Mesenchymal stem cell (in vitro differentiated cells and primary cell): Measurements from ENCODE around the gene MLLT1.
"Not testable (repeated sequence)": the region's sequence is repeated elsewhere in the genome, so short reads cannot be mapped to it uniquely, and the experiment has no call there.

Source experiments
- DNase-seq: peaks from one replicate; pipeline ENCODE4 v3.0.0-alpha.2; 2013
- H2AFZ ChIP-seq: one replicate; pipeline ENCODE4 v1.6.1; 2013; ENCODE audit warnings: low read depth, mild to moderate bottlenecking, control low read depth, inconsistent platforms, low read length, moderate library complexity
- H2AK5ac ChIP-seq: 2 replicates; pipeline ENCODE4 v1.6.1; 2013; ENCODE audit warnings: low read length, moderate library complexity, mild to moderate bottlenecking, inconsistent platforms; ENCODE audit not compliant: severe bottlenecking
- H2BK120ac ChIP-seq: one replicate; pipeline ENCODE4 v1.6.1; 2013; ENCODE audit warnings: low read depth, mild to moderate bottlenecking, inconsistent platforms, low read length, moderate library complexity
- H2BK12ac ChIP-seq, 2 experiments: one replicate each; pipeline ENCODE4 v1.6.1; 2013; ENCODE audit warnings: inconsistent platforms in 2 of 2, low read length in 2 of 2, mild to moderate bottlenecking in 2 of 2, moderate library complexity in 2 of 2, control low read depth in 1 of 2
- H2BK15ac ChIP-seq: one replicate; pipeline ENCODE4 v1.6.1; 2013; ENCODE audit warnings: mild to moderate bottlenecking, low read depth, inconsistent platforms; ENCODE audit not compliant: poor library complexity, severe bottlenecking
- H2BK5ac ChIP-seq: 2 replicates; pipeline ENCODE4 v1.6.1; 2013; ENCODE audit warnings: low read depth, mild to moderate bottlenecking, low read length, control low read depth, inconsistent platforms; ENCODE audit not compliant: poor library complexity, severe bottlenecking
- H3K14ac ChIP-seq, 2 experiments: one replicate each; pipeline ENCODE4 v1.6.1; 2013; ENCODE audit warnings: inconsistent platforms in 2 of 2, low read length in 2 of 2, control low read depth in 1 of 2, mild to moderate bottlenecking in 1 of 2, moderate library complexity in 1 of 2
- H3K18ac ChIP-seq, 2 experiments: one replicate each; pipeline ENCODE4 v1.6.1; 2013; ENCODE audit warnings: inconsistent platforms in 2 of 2, low read length in 2 of 2, control low read depth in 1 of 2, low read depth in 1 of 2, mild to moderate bottlenecking in 1 of 2
- H3K23ac ChIP-seq, 2 experiments: one replicate each; pipeline ENCODE4 v1.6.1; 2013; ENCODE audit warnings: inconsistent platforms in 2 of 2, low read length in 2 of 2, mild to moderate bottlenecking in 2 of 2, moderate library complexity in 2 of 2, control low read depth in 1 of 2
- H3K27ac ChIP-seq: 2 replicates; pipeline ENCODE4 v1.5.1; 2013; ENCODE audit warnings: mild to moderate bottlenecking, moderate library complexity, low read length, control low read depth, inconsistent platforms; ENCODE audit not compliant: poor library complexity, severe bottlenecking
- H3K27me3 ChIP-seq, 2 experiments: 2 replicates each; pipeline versions ENCODE4 v1.6.1 to v1.7.0; 2013; ENCODE audit warnings: low read length in 2 of 2, mild to moderate bottlenecking in 2 of 2, moderate library complexity in 2 of 2, control low read depth in 1 of 2, inconsistent platforms in 1 of 2; ENCODE audit not compliant: control insufficient read depth in 1 of 2, insufficient read depth in 1 of 2
- H3K36me3 ChIP-seq, 2 experiments: 2 replicates each; pipeline versions ENCODE4 v1.6.1 to v1.7.0; 2013; ENCODE audit warnings: low read length in 2 of 2, control low read depth in 1 of 2, inconsistent platforms in 1 of 2, low read depth in 1 of 2, mild to moderate bottlenecking in 1 of 2; ENCODE audit not compliant: insufficient read depth in 2 of 2, control insufficient read depth in 1 of 2
- H3K4ac ChIP-seq, 2 experiments: one replicate each; pipeline ENCODE4 v1.6.1; 2013; ENCODE audit warnings: inconsistent platforms in 2 of 2, low read length in 2 of 2, mild to moderate bottlenecking in 2 of 2, moderate library complexity in 2 of 2, control low read depth in 1 of 2, low read depth in 1 of 2
- H3K4me1 ChIP-seq: 2 replicates; pipeline ENCODE4 v1.6.1; 2013; ENCODE audit warnings: low read depth, low read length, control low read depth; ENCODE audit not compliant: control insufficient read depth, insufficient read depth
- H3K4me2 ChIP-seq: 2 replicates; pipeline ENCODE4 v1.6.1; 2013; ENCODE audit warnings: low read length, mild to moderate bottlenecking, inconsistent platforms; ENCODE audit not compliant: poor library complexity, severe bottlenecking
- H3K4me3 ChIP-seq, 2 experiments: 2 replicates each; pipeline versions ENCODE4 v1.5.1 to v1.7.0; 2013; ENCODE audit warnings: low read length in 2 of 2, mild to moderate bottlenecking in 2 of 2, control low read depth in 1 of 2, low read depth in 1 of 2; ENCODE audit not compliant: insufficient read depth in 1 of 2
- H3K79me1 ChIP-seq: replicated peaks from 2 replicates; pipeline ENCODE4 v1.6.1; 2013; ENCODE audit warnings: mild to moderate bottlenecking, control low read depth, low read length, inconsistent platforms; ENCODE audit not compliant: poor library complexity, severe bottlenecking
- H3K9ac ChIP-seq: 2 replicates; pipeline ENCODE4 v1.7.0; 2013; ENCODE audit warnings: mild to moderate bottlenecking, low read length, moderate library complexity
- H3K9me3 ChIP-seq: 2 replicates; pipeline ENCODE4 v1.7.0; 2013; ENCODE audit warnings: mild to moderate bottlenecking, low read length; ENCODE audit not compliant: control insufficient read depth
- H4K8ac ChIP-seq: one replicate; pipeline ENCODE4 v1.6.1; 2013; ENCODE audit warnings: inconsistent platforms, mild to moderate bottlenecking, low read length, moderate library complexity
- H4K91ac ChIP-seq: one replicate; pipeline ENCODE4 v1.6.1; 2013; ENCODE audit warnings: mild to moderate bottlenecking, low read length, inconsistent platforms
- WGBS: methylation state at CpG from one replicate; pipeline ENCODE4 v1.1.7; 2013; ENCODE audit warnings: mixed read lengths; 5-methylcytosine and 5-hydroxymethylcytosine counted together

Gene MLLT1

DNA sequence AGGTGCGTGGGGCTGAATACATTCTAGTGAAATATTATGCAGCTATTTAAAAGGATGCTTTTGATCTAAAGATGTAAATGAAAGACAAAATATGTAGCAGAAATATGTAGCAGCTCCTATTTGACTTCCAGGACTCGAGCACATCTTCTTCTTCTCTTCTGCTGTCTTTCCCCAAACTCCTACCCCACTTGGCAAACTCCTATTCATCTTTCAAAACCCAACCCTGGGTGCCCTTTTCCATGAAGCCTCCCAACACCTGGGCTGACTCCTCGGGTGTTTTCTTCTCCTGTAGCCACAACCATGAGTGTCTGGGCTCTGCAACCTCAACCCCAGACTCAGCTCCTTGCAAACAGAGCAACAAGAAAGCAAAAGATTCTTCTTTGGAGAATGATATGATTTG is 42.5 kb upstream of the MLLT1 start:
- Histone ChIP-seq H4K91ac (no peak overlapping the region), H3K14ac (no peak overlapping the region), H2BK12ac (no peak overlapping the region), H2BK5ac (no peak overlapping the region), H4K8ac (no peak overlapping the region), H2AK5ac (no peak overlapping the region), H3K4me1 (peaks cover 1% of the 10 kb centered on the region), H2BK15ac (no peak overlapping the region), H3K18ac (no peak overlapping the region), H2AFZ (no peak overlapping the region), H3K9me3 (no peaks in the 10 kb centered on the region), H3K23ac (no peak overlapping the region), H3K4me3 (no peak overlapping the region), H2BK120ac (no peak overlapping the region), H3K4ac (no peak overlapping the region), H3K79me1 (no peaks in the 10 kb centered on the region), H3K9ac (no peak overlapping the region), H3K36me3 (no peaks in the 10 kb centered on the region), H3K4me2 (no peak overlapping the region), H3K27me3 (peaks cover 13 to 49% of the 10 kb centered on the region in 2 experiments), H3K27ac (no peak overlapping the region)
- DNase-seq: no peak
- 54% methylated on average over 3 of the region's 3 CpGs for WGBS

DNA sequence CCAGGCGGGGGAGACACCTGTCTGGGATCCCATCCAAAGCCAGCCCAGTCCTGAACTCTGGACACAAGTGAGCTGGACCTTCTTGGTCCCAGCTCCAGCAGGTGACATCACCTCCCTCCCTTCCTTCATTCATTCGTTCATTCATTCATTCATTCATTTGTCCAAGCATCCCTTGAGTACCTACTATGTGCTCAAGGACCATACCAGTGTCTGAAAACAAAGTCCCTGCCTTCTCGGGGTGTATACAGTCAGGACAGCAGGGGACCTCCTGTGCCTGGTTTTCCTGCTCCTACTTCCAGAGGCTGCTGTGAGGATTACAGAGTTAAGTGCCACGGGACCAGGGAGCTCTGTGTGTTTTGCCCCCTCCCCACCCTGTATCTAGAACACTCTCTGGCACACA is 39.6 kb upstream of the MLLT1 start:
- Histone ChIP-seq H2BK15ac (no peak overlapping the region), H3K36me3 (no peaks in the 10 kb centered on the region), H3K9ac (no peak overlapping the region), H3K18ac (no peak overlapping the region), H4K91ac (no peak overlapping the region), H3K9me3 (no peaks in the 10 kb centered on the region), H2BK12ac (no peak overlapping the region), H3K27me3 (peaks cover 5 to 34% of the 10 kb centered on the region in 2 experiments), H3K4me2 (no peak overlapping the region), H3K79me1 (no peaks in the 10 kb centered on the region), H3K4me1 (peaks cover 1% of the 10 kb centered on the region), H2BK120ac (no peak overlapping the region), H3K14ac (no peak overlapping the region), H4K8ac (no peak overlapping the region), H2BK5ac (no peak overlapping the region), H2AK5ac (no peak overlapping the region), H3K4me3 (no peak overlapping the region), H3K4ac (no peak overlapping the region), H3K23ac (no peak overlapping the region), H2AFZ (no peak overlapping the region), H3K27ac (no peak overlapping the region)
- DNase-seq: no peak
- 54% methylated on average over 3 of the region's 4 CpGs for WGBS

DNA sequence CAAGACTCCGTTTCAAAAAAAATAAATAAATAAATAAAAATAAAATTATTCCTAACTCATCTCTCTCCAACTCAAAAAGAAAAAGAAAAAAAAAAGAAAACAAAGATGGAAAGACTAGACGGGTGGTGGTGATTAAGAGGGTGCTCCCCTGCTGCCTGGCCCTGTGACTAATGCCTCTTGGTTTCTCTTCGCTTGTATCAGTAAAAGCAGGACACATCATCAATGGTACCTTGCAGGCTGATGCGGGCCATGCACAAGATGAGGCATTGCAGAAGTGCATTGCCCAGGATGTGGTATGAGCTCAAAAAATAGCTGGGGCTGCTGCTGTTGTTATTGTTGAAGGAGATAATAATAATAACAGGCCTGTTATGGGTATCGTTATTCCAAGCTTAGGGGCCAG is 39.0 kb upstream of the MLLT1 start:
- H2BK120ac ChIP-seq: no peak overlapping the region
- H3K79me1 ChIP-seq: no peaks in the 10 kb centered on the region
- H2BK12ac ChIP-seq: no peak overlapping the region
- no peak overlapping the region for H3K4ac ChIP-seq
- no peak overlapping the region for H3K4me2 ChIP-seq
- peaks cover under 1% of the 10 kb centered on the region for H3K9me3 ChIP-seq
- no peak overlapping the region for H2BK5ac ChIP-seq
- no peak overlapping the region for H4K91ac ChIP-seq
- peaks cover 1% of the 10 kb centered on the region for H3K4me1 ChIP-seq
- peak overlapping the region; percentile 39 for H2AFZ ChIP-seq
- no peak overlapping the region for H3K9ac ChIP-seq
- no peak overlapping the region for H3K14ac ChIP-seq
- H2AK5ac ChIP-seq: no peak overlapping the region
- 78% methylated on average over 4 of the region's 5 CpGs for WGBS
- H3K27me3 ChIP-seq: peaks cover 5 to 32% of the 10 kb centered on the region in 2 experiments
- H3K23ac ChIP-seq: no peak overlapping the region
- H2BK15ac ChIP-seq: no peak overlapping the region
- H3K36me3 ChIP-seq: no peaks in the 10 kb centered on the region
- DNase-seq: no peak
- no peak overlapping the region for H3K18ac ChIP-seq
- H3K4me3 ChIP-seq: no peak overlapping the region
- no peak overlapping the region for H4K8ac ChIP-seq
- no peak overlapping the region for H3K27ac ChIP-seq

DNA sequence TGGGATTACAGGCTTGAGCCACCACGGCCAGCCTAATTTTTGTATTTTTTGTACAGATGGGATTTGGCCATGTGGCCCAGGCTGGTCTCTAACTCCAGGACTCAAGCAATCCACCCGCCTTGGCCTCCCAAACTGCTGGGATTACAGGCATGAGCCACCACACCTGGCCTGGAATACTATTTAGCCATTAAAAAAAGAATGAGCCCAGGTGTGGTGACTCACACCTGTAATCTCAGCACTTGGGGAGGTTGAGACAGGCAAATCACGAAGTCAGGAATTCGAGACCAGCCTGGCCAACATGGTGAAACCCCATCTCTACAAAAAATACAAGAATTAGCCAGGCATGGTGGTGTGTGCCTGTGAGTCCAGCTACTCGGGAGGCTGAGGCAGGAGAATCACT is 35.9 kb upstream of the MLLT1 start:
- H3K18ac ChIP-seq, H3K36me3 ChIP-seq, H2BK12ac ChIP-seq, H2BK5ac ChIP-seq, H3K9me3 ChIP-seq, H3K4me1 ChIP-seq, H3K14ac ChIP-seq, H4K8ac ChIP-seq, H4K91ac ChIP-seq, H2BK15ac ChIP-seq, DNase-seq, H3K4ac ChIP-seq, H3K4me3 ChIP-seq, H3K27ac ChIP-seq, H2AK5ac ChIP-seq, H3K9ac ChIP-seq, H2BK120ac ChIP-seq, H3K23ac ChIP-seq, H3K79me1 ChIP-seq, H3K4me2 ChIP-seq, H2AFZ ChIP-seq: not testable (repeated sequence)
- WGBS: 82% methylated on average over 5 of the region's 5 CpGs
- peaks cover 5 to 26% of the 10 kb centered on the region in 2 experiments for H3K27me3 ChIP-seq
